Measurements from ENCODE around the gene GIT2. TPM values are rescaled to one million over a fixed set of nuclear protein-coding genes. Genes with fewer than 3 reads are reported as not detected.

The GIT2 gene
- total and polyA plus RNA-seq, 2 donors (not counting 1 experiment from before 2014, with no cell fraction given) = 75.2 to 163 TPM

DNA sequence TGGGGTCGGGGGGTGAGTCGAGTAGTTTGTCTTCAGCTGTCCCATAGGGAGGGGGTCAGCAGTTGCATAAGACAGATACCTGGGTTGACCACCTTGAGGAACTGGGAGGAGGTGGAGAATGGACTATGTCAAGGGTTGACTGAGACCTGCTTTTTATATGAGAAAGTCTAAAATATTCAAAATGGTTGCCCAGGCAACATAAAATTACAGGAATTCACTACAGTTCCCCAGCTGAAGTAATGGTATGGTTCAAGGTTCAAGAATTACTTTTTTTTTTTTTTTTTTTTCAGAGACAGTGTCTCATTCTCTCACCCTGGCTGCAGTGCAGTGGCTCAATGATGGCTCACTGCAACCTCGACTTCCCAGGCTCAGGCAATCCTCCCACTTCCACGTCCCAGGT lies 101.2 kb downstream of the GIT2 start:
- Histone ChIP-seq H3K9me3 (ENCODE audit: control extremely low read depth in 1 of 3, control insufficient read depth in 2 of 3, insufficient read depth in 1 of 3, low read length in 2 of 3) (no peaks in the 10 kb centered on the region), H3K4me3 (ENCODE audit: control extremely low read depth in 1 of 5, extremely low read depth in 1 of 5, insufficient read depth in 1 of 5, low read depth in 2 of 5, low read length in 4 of 5) (no peak overlapping the region), H4K20me1 (ENCODE audit: control insufficient read depth, insufficient read depth, low read length, poor library complexity, severe bottlenecking) (no peaks in the 10 kb centered on the region), H2AFZ (ENCODE audit: insufficient read depth, low read depth, low read length, poor library complexity, severe bottlenecking) (no peak overlapping the region), H3K79me2 (ENCODE audit: control insufficient read depth, insufficient read depth, low read length) (peaks cover 6% of the 10 kb centered on the region), H3K36me3 (replicated peaks in 1 of 2; ENCODE audit: control extremely low read depth in 1 of 2, control insufficient read depth in 1 of 2, extremely low read depth in 1 of 2, insufficient read depth in 2 of 2, low read length in 1 of 2) (no peaks in the 10 kb centered on the region), H3K9ac (ENCODE audit: low read length) (no peak overlapping the region), H3K4me1 (ENCODE audit: control insufficient read depth in 2 of 2, insufficient read depth in 2 of 2, low read length in 2 of 2) (peaks cover 24 to 32% of the 10 kb centered on the region in 2 donors), H3K27me3 (replicated peaks in 1 of 4; ENCODE audit: control extremely low read depth in 1 of 4, control insufficient read depth in 3 of 4, insufficient read depth in 4 of 4, low read length in 3 of 4) (no peaks in the 10 kb centered on the region), H3K27ac (ENCODE audit: low read length in 2 of 2) (no peak overlapping the region), H3K4me2 (replicated peaks; ENCODE audit: low read depth, low read length, poor library complexity, severe bottlenecking) (no peak overlapping the region)
- Mint-ChIP-seq H3K9me3 (ENCODE audit: insufficient read depth) (no peaks in the 10 kb centered on the region), H3K4me3 (no peak overlapping the region), H3K27ac (peak overlapping the region; percentile 32), H3K27me3 (no peaks in the 10 kb centered on the region), H3K4me1 (peaks cover 26% of the 10 kb centered on the region)
- intact Hi-C loops (cut with micrococcal nuclease) = no loop called here
- DNase-seq (no peak), ATAC-seq (ENCODE audit: low read depth) (no peak)
- 53% methylated on average over 2 of the region's 4 CpGs for WGBS (ENCODE audit: insufficient coverage)
- POLR2A ChIA-PET = interaction anchor here (0.6 kb wide), 2 partner anchors 9 to 13 kb away, joined by 3 to 4 read pairs; no protein-coding TSS in a partner anchor
- CTCF ChIA-PET = interaction anchor here (0.6 kb wide), 1 partner anchor 39 kb away, joined by 3 read pairs; no protein-coding TSS in a partner anchor
- TF ChIP-seq EZH2 (IDR thresholded peaks at IDR 0.05; ENCODE audit: borderline replicate concordance, insufficient read depth, low read depth, low read length, poor library complexity, severe bottlenecking) = no peak
- TF ChIP-seq, protein P1, sequence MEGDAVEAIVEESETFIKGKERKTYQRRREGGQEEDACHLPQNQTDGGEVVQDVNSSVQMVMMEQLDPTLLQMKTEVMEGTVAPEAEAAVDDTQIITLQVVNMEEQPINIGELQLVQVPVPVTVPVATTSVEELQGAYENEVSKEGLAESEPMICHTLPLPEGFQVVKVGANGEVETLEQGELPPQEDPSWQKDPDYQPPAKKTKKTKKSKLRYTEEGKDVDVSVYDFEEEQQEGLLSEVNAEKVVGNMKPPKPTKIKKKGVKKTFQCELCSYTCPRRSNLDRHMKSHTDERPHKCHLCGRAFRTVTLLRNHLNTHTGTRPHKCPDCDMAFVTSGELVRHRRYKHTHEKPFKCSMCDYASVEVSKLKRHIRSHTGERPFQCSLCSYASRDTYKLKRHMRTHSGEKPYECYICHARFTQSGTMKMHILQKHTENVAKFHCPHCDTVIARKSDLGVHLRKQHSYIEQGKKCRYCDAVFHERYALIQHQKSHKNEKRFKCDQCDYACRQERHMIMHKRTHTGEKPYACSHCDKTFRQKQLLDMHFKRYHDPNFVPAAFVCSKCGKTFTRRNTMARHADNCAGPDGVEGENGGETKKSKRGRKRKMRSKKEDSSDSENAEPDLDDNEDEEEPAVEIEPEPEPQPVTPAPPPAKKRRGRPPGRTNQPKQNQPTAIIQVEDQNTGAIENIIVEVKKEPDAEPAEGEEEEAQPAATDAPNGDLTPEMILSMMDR (IDR thresholded peaks at IDR 0.05) = no peak

DNA sequence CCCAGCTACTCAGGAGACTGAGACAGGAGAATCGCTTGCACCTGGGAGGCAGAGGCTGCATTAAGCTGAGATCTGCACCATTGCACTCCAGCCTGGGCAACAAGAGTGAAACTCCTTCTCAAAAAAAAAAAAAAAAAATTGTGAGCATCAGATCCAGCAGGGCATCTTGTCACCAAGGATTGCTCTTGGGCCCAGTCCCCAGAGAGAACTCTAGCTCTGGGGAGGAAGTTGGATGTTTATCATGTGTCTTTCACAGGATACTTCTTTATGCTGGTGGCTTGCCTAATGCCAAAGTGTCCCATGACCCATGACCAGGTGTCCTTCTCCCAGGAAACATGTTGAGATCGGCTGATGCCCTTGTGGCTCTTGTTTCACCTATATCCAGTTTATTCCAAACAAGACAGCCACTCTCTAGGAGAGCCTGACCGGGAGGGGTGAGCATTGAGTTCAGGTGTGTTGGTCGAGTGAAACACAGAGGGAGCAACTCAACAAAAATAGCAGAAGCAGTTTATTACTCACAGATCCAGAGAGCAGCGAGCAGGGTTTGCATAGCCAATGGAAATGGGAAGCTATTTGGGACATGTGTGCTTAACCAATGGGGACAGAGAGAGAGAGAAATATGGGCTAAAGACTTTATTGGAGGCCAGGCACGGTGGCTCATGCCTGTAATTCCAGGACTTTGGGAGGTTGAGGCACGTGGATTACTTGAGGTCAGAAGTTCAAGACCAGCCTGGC lies 102.7 kb downstream of the GIT2 start:
- peak overlapping the region; percentile 11 to 73 for H3K27ac ChIP-seq (ENCODE audit: low read length in 2 of 2)
- TF ChIP-seq, protein P1 (IDR thresholded peaks at IDR 0.05) = no peak
- TF ChIP-seq EZH2 (IDR thresholded peaks at IDR 0.05; ENCODE audit: borderline replicate concordance, insufficient read depth, low read depth, low read length, poor library complexity, severe bottlenecking) = no peak
- DNase-seq (peak; percentile 32), ATAC-seq (ENCODE audit: low read depth) (peak; percentile 25)
- H3K9ac ChIP-seq (ENCODE audit: low read length) = no peak overlapping the region
- no peak overlapping the region for H3K4me3 ChIP-seq (ENCODE audit: control extremely low read depth in 1 of 5, extremely low read depth in 1 of 5, insufficient read depth in 1 of 5, low read depth in 2 of 5, low read length in 4 of 5)
- peak overlapping the region; percentile 43 for H3K4me2 ChIP-seq (replicated peaks; ENCODE audit: low read depth, low read length, poor library complexity, severe bottlenecking)
- no peaks in the 10 kb centered on the region for H3K27me3 Mint-ChIP-seq
- POLR2A ChIA-PET = interaction anchor here (0.7 to 0.9 kb wide), 2 partner anchors 28 to 1622 kb away, joined by 3 to 4 read pairs; no protein-coding TSS in a partner anchor
- H3K9me3 ChIP-seq (ENCODE audit: control extremely low read depth in 1 of 3, control insufficient read depth in 2 of 3, insufficient read depth in 1 of 3, low read length in 2 of 3) = no peaks in the 10 kb centered on the region
- peaks cover 36 to 40% of the 10 kb centered on the region in 2 donors for H3K4me1 ChIP-seq (ENCODE audit: control insufficient read depth in 2 of 2, insufficient read depth in 2 of 2, low read length in 2 of 2)
- no peaks in the 10 kb centered on the region for H4K20me1 ChIP-seq (ENCODE audit: control insufficient read depth, insufficient read depth, low read length, poor library complexity, severe bottlenecking)
- no peaks in the 10 kb centered on the region for H3K27me3 ChIP-seq (replicated peaks in 1 of 4; ENCODE audit: control extremely low read depth in 1 of 4, control insufficient read depth in 3 of 4, insufficient read depth in 4 of 4, low read length in 3 of 4)
- no peaks in the 10 kb centered on the region for H3K9me3 Mint-ChIP-seq (ENCODE audit: insufficient read depth)
- H3K79me2 ChIP-seq (ENCODE audit: control insufficient read depth, insufficient read depth, low read length) = no peaks in the 10 kb centered on the region
- 77% methylated on average over 3 of the region's 7 CpGs for WGBS (ENCODE audit: insufficient coverage)
- CTCF ChIA-PET = no interaction called here
- H3K27ac Mint-ChIP-seq = peak overlapping the region; percentile 50
- no peak overlapping the region for H2AFZ ChIP-seq (ENCODE audit: insufficient read depth, low read depth, low read length, poor library complexity, severe bottlenecking)
- no peak overlapping the region for H3K4me3 Mint-ChIP-seq
- no peaks in the 10 kb centered on the region for H3K36me3 ChIP-seq (replicated peaks in 1 of 2; ENCODE audit: control extremely low read depth in 1 of 2, control insufficient read depth in 1 of 2, extremely low read depth in 1 of 2, insufficient read depth in 2 of 2, low read length in 1 of 2)
- intact Hi-C loops (cut with micrococcal nuclease) = no loop called here
- H3K4me1 Mint-ChIP-seq = peaks cover 40% of the 10 kb centered on the region

All from B cell (primary cell).